Stimulated activated CD8-positive, alpha-beta memory T cell treated with anti-CD3 and anti-CD28 coated beads, Interleukin-7, amount 100 ng/mL, for 4 hours (primary cell): ENCODE measurements around the gene HHLA2.
"Not testable (repeated sequence)": the region's sequence is repeated elsewhere in the genome, so short reads cannot be mapped to it uniquely, and the experiment has no call there.

Source experiments
- DNase-seq, 2 donors: peaks; one replicate each; pipeline ENCODE4 v3.0.0-alpha.2; 2020; ENCODE audit warnings: low read depth in 2 of 2

The HHLA2 gene

GRCh38 chr3:108296239-108296638 is at the start of gene HHLA2:
TSS of gene HHLA2 (plus strand) at chr3:108296548. CDS start at chr3:108351814, 55,266 bp downstream.
- DNase-seq: no peak

DNA sequence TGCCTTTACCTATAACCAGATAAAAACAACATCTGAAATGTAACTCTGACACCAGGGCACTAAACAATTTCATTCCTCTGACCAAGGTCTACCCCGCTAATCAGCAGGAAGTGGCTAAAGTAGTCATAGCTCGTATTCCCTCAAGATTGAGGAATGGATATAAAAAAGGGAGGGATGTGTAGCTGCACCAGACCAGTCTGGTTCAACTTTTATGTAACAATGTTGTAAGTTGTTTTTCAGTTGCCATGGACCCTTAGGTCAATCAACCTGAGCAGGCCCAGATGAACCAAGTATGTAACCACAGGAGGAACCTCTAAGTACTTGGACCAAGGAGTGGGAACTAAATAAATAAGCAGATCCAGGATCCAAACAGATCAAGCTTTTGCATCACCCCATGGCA is 45.7 kb upstream of the HHLA2 start:
- DNase-seq: no peak

- no peak for DNase-seq
These were observed 45.1 kb upstream of the HHLA2 start for GRCh38 chr3:108251265-108251664.

GRCh38 chr3:108251844-108252243 is 44.5 kb upstream of the HHLA2 start:
- DNase-seq: no peak

DNA sequence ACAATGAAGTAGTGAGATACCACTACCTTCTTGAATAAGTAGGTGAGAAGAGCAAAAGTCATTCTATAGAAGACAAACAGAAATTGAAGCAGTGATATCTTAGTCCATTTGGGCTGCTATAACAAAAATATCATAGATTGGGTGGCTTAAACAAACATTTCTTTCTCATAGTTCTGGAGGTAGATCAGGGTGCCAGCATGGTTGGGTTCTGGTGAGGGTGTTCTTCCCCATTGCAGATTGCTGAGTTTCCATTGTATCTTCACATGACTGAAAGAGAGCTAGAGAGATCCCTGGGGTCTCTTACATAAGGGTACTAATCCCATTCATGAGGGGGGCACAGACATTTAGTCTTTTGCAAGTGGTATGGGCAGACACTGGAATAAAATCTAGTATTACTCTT is 41.2 kb upstream of the HHLA2 start:
- no peak for DNase-seq

DNA sequence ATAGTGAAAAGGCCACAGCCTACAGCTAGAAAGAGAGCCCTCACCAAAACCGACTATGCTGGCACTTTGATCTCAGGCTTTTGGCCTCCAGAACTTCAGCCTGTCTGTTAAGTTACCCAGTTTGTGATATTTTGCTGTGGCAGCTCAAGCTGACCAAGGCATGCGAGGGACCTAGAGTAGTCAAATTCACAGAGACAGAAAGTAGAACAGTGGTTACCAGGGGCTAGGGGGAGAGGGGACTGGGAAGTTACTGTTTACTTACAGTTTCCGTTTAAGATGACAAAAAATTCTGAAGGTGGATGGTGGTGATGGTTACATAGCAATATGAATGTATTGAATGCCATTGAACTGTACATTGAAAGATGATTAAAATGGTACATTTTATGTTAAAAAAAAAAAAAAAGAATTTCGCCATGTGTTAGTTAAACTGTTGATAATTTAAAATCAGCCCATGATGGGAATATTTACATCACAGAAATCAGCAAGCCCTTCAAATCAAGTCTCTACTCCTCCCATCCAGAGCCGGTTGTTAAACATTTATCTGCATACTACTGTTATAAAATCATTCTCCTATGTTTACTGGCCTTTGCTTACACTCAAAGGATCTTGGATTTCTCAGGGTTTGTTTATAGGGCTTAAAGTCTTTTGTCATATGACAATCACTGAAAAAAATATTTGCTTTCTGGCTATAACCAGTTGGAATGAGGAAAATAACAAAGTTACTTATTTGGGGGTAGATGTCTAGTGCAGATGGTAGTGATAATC is 31.6 kb upstream of the HHLA2 start:
- not testable (repeated sequence) for DNase-seq

DNA sequence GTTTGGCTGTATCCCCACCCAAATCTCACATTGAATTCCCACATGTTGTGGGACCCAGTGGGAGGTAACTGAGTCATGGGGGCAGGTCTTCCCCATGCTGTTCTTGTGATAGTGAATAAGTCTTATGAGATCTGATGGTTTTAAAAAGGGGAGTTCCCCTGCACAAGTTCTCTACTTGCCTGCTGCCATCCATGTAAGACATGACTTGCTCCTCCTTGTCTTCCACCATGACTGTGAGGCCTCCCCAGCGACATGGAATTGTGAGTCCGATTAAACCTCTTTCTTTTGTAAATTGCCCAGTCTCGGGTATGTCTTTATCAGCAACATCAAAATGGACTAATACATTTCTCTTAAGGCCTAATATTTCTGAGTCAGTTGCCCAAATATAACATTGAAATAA is 28.1 kb upstream of the HHLA2 start:
- DNase-seq: not testable (repeated sequence)

GRCh38 chr3:108271626-108272025 is 24.7 kb upstream of the HHLA2 start:
- DNase-seq: no peak

- DNase-seq: not testable (repeated sequence)
These were observed 17.3 kb upstream of the HHLA2 start for GRCh38 chr3:108279066-108279465.

- DNase-seq: no peak
These were observed 15.9 kb upstream of the HHLA2 start for GRCh38 chr3:108280476-108280875.

- no peak for DNase-seq
These were observed 14.7 kb upstream of the HHLA2 start for GRCh38 chr3:108281670-108282069.

DNA sequence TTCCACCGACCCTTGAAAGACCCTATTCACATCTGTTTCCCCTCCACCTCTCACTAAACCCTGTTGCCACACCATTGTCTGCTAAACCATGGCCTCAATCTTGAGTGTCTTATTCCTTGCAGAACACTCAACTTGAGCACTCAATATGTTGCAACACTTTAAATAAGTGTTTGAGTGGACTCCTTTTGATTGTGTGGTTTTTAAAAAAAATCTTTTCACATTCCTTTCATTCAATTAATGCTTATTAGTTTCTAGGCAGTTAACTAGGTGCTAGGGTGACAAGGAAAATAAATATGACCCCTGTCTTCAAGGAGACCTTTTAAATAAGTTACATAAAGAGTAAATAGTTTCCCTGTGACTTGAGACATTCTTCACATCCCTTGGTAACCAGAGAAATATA is 13.3 kb upstream of the HHLA2 start:
- no peak for DNase-seq

GRCh38 chr3:108283989-108284388 is 12.4 kb upstream of the HHLA2 start:
- no peak for DNase-seq

GRCh38 chr3:108285176-108285575 is 11.2 kb upstream of the HHLA2 start:
- no peak for DNase-seq

GRCh38 chr3:108287146-108287545 is 9.2 kb upstream of the HHLA2 start:
- no peak for DNase-seq

- DNase-seq: not testable (repeated sequence)
These were observed 8.2 kb upstream of the HHLA2 start for GRCh38 chr3:108288193-108288592.

DNA sequence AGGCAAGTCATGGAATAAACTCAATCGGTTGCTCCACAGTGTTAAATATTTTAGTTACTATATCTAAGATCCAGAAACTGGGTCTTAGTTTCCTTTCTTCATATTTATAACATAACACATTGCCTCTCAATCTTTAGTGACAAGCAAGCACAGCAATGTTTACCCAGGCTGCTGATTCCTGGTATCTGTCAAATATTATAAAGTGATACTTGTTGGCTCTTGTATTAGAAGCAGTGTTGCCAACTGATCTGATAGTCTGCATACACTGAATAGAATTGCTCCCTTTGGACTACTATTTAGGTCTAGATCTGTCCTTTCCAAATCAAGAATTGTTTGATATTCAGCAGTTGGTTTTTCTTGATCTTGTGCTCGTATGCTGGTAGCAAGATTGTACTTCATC is 7.2 kb upstream of the HHLA2 start:
- DNase-seq: no peak

- DNase-seq: no peak
These were observed 3.9 kb upstream of the HHLA2 start for GRCh38 chr3:108292450-108292849.

DNA sequence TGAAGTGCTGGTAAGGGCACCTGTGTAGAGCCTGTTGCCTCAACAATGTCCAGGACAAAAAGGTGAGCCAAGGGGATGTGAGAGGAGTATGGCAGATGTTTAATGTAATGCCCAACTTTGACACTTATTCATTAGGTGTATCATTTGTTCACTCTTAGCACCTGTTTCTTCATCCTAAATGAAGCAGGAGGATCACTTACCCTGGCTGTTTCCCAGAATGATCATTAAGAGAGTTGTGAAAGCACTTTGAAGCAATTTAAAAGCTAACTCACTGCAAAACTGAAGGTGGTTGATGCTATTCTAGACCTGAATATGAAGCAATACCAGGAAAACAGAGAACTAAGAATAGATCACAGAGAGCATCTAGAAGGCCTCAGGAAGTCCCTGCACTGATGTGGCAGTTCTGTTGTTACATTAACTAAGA is 3.4 kb upstream of the HHLA2 start:
- no peak for DNase-seq

DNA sequence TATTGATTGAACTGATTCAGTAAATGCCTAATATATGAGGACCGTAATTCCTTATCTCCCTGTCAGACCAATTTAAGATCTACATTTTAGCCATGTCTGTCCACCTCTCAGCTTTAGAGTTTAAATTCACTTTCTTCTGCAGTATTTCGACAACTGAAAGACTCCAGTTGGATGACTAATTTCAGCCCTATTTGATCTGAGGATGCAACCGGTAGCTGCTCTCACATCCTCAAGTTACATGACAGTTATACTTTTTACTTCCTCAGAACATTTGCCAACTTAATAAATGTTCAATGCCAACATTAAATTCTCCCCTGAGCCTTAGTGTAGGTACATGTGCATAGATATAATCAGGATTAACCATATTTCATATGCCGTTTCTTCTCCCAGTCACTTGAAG is 2.5 kb upstream of the HHLA2 start:
- DNase-seq: no peak

GRCh38 chr3:108295421-108296175 is 750 bp upstream of the HHLA2 start:
- no peak for DNase-seq

DNA sequence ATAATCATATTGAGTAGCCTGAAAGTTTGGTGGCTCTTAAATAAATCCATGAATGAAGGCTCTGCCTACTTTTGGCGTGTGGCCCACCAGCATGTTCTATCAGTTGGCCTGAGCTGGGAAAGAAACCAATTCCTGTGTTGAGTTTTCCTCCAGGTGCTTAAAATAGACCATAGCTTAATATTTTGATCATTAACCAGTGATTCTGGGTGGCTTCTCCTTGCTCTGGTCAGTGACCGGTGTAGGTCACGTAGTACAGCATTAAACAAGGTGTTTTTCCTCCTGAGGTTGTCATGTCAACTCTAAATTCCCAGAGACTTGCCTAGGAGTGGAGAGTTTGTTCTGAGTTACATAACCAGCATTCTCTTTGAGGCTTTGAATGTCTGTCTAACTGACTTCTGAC is 1.3 kb downstream of the HHLA2 start:
- DNase-seq: no peak

DNA sequence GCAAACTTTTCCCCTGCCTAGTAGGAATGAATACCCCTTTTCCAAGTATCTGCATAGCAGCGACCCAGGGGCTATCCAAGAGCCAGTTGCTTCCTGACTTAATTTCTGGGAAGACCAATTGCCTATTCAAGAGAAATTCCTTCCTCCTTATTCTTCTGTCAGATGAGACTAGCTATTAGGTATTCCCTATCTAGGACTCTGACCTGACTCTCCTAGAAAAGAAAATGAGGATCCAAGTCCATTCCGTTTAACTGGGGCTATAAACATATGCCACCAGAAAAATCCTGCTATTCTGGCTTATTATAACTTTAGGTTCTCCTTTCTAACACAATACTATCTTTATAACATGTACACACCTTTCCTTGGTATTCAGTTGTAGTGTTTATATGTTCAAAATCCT is 1.7 kb downstream of the HHLA2 start:
- DNase-seq: no peak
